Esophagus (tissue), 2 donors: Measurements from ENCODE around the gene CBX3. TPM values are rescaled to one million over a fixed set of nuclear protein-coding genes. Genes with fewer than 3 reads are reported as not detected.

Experiments used
- polyA plus RNA-seq, 2 donors: library from polyadenylated mRNA; stranded (reverse); fragments of 200-250 nt; gene quantifications; one replicate each; pipeline ENCODE4 v1.2.3, GENCODE V29; 2013
- donor health status: healthy with polysubstance abuse.
- donor health status: Bipolar disorder and iron deficiency.

The CBX3 gene
- polyA plus RNA-seq, 2 donors: 51.1 to 66.5 TPM

Other genes with a start within 250 kb of the CBX3 start
- 1 to 10 TPM; 2.3 to 2.9 TPM for gene NFE2L3, start 49.5 kb upstream of the CBX3 start, polyA plus RNA-seq
- gene HNRNPA2B1, start 999 bp upstream of the CBX3 start, polyA plus RNA-seq: 100 to 1,000 TPM; 461 to 511 TPM
- gene SNX10, start 90.1 kb downstream of the CBX3 start, polyA plus RNA-seq: under 1 TPM; 0.44 to 0.61 TPM